ENCODE measurements around the gene SPOUT1. TPM values are rescaled to one million over a fixed set of nuclear protein-coding genes. Genes with fewer than 3 reads are reported as not detected.
"Not testable (repeated sequence)": the region's sequence is repeated elsewhere in the genome, so short reads cannot be mapped to it uniquely, and the experiment has no call there.

Gene SPOUT1, protein sequence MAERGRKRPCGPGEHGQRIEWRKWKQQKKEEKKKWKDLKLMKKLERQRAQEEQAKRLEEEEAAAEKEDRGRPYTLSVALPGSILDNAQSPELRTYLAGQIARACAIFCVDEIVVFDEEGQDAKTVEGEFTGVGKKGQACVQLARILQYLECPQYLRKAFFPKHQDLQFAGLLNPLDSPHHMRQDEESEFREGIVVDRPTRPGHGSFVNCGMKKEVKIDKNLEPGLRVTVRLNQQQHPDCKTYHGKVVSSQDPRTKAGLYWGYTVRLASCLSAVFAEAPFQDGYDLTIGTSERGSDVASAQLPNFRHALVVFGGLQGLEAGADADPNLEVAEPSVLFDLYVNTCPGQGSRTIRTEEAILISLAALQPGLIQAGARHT
- total RNA-seq (2014; rRNA removed; shearing (Covaris generic)) = 16.7 and 39.2 TPM in 2 replicates

DNA sequence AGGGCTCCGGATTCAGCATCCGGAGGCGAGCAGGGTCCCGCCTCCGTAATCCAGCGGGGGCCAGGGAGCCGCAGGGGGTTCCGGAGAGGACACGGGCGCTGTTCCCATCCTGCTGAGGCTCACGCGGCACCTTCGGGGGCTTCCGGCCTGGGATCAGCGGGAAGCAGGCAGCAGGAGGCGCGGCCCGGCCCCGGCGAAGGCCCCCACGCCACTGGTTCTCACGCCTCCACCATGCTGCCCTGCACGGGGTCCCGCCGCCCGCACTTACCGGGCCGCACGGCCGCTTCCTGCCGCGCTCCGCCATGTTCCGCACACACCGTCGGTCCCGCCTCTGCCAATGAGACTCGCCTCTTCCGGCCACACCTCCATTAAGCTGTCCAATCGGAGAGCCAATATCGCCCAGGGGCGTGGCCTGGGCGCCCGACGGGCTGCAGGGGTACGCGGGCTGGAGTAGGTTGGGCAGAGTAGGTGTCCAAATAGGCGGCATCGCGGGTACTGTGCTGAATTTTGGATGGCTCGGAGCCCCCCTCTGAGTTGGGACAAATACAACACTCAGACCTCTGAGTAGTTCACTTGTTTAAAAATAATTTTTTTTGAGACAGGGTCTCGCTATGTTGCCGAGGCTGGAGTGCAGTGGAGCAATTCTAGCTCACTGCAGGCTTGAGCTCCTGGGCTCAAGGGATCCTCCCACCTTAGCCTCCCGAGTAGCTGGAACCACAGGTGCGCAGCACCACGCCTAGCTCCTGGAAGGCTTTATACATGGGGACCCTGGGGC, at the start of gene SPOUT1:
TSS of gene SPOUT1 (minus strand) at position 318 of the 775 bp plus-strand sequence. CDS start at position 304, 14 bp downstream.
- peak; percentile 87 for DNase-seq (ENCODE audit: low spot score)

DNA sequence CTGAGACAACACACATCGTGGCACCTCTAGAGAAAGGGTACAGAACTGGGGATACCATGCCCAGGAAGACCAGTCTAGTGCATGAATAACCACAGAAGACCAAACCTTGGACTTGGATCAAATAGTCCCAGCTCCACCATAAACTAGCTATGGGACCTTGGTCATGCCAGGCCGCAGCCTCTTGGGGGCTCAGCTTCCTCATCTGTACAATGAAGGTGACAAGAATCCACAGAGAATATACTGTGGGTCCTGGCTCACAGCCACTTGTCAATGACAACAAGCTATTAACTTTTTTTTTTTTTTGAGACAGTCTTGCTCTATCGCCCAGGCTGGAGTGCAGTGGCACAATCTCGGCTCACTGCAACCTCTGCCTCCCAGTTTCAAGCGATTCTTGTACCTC, 48.3 kb upstream of the SPOUT1 start:
- DNase-seq (ENCODE audit: low spot score) = no peak

DNA sequence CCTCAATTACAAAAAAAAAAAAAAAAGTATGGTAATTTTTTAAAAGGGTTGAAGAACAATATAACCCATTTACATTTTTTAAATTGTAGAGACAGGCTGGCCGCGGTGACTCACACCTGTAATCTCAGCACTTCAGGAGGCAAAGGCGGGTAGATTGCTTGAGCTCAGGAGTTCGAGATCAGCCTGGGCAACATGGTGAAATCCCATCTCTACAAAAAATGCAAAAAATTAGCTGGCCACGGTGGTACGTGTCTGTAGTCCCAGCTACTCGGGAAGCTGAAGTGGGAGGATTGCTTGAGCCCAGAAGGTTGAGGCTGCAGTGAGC, 41.3 kb upstream of the SPOUT1 start:
- DNase-seq (ENCODE audit: low spot score) = not testable (repeated sequence)

DNA sequence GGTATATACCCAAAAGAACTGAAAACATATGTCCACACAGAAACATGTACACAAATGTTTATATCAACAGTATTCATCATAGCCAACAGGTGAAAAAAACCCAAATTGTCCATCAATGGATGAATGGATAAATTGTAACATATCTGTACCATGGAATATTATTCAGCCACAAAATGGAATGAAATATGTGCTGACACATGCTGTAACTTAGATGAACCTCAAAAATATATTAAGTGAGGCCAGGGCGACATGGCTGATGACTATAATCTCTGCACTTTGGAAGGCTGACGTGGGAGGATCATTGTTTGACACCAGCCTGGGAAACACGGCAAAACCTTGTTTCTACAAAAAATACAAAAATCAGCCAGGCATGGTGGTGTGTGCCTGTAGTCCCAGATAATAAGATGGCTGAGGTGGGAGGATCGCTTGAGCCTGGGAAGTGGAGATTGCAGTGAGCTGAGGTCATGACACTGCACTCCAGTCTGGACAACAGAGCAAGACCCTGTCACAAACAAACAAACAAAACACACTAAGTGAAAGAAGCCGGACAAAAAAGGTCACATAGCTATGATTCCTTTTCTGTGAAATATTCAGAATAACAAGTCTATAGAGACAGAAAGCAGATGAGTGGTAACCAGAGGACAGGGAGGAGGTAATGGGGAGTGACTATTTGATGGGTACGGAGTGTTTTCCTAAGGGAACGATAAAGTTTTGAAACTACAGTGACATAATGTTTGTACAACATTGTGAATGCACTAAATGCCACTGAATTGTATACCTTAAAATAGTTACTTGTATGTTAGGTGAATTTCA, 40.7 kb upstream of the SPOUT1 start:
- no peak for DNase-seq (ENCODE audit: low spot score)

DNA sequence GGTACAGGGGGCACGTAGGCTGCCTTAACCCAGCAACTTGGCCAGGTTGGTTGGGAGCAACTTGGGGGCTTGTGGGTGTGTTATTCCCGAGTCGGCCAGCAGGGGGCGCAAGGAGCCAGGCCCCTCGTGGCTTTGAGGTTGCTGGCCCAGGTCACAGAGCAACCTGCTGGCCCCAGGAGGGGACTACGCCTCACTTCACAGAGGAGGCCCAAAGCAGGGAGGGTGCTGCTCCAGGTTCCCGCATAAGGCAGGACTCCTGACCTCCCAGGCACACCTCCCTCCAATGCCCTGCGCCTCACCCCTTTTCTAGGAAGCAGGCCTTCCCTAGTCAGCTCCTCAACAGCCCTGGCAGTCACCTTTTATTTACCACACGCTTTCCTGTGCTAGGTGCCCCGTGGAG, 34.1 kb upstream of the SPOUT1 start:
- DNase-seq (ENCODE audit: low spot score) = peak; percentile 42

DNA sequence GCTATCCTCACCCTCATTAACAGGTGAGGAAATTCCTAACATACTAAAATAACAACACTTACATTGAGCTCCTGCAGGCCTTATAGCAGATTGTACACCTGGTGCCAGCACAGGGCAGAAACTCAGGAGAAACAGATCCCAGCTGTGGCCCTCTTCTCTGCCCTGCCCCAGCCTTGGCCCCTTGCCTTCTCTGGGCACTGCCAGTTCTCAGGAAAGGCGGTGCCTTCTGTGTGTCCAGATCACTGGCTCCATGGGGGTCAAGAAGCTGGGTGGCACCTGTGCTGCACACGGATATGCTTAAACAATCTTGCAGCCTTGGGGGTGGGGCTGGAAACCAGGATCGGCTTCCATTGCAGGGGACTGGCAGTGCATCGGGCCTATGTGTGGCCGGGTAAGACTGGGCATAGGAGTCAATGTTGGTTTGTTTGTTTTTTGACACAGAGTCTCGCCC, 32.8 kb upstream of the SPOUT1 start:
- DNase-seq (ENCODE audit: low spot score) = no peak

DNA sequence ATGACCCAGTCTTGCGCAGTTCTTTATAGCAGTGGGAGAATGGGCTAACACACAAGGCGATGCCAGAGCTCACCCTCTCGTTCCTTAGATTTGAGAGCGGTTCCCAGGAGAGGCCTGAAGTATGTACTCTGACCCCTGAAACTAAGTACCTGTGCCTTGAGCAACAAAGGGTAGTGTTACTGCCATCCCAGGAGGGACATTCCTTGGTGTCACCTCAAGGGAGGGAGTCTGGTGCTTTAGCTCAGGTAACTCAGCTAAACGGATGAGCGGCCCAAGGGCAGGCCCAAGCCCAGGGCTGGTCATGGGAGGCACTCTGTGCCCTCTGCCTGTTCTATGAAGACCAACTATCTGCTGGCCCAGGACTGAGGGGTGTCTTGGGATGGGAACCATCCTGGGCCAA, 31.9 kb upstream of the SPOUT1 start:
- DNase-seq (ENCODE audit: low spot score) = no peak

DNA sequence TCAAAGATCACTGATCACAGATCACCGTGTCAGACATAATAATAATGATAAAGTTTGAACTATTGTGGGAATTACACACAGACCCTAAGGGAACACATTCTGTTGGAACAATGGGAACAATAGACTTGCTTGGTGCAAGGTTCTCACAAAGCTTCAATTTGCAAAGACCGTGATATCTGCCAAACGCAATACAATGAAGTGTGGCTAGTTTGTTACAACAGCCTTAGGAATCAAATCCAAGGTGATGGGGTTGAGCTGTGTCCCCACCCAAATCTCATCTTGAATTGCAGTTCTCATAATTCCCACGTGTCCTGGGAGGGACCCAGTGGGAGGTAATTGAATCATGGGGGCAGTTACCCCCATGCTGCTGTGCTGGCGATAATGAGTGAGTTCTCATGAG, 31.3 kb upstream of the SPOUT1 start:
- no peak for DNase-seq (ENCODE audit: low spot score)

DNA sequence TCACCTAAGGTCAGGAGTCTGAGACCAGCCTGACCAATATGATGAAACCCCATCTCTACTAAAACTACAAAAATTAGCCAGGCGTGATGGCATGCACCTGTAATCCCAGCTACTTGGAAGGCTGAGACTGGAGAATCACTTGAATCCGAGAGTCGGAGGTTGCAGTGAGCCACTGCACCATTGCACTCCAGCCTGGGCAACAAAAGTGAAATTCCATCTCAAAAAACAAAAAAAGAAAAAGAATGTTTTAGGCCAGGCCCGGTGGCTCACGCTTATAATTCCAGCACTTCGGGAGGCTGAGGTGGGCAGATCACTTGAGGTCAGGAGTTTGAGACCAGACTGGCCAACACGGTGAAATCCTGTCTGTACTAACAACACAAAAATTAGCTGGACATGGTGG, 28.9 kb upstream of the SPOUT1 start:
- DNase-seq (ENCODE audit: low spot score) = not testable (repeated sequence)

DNA sequence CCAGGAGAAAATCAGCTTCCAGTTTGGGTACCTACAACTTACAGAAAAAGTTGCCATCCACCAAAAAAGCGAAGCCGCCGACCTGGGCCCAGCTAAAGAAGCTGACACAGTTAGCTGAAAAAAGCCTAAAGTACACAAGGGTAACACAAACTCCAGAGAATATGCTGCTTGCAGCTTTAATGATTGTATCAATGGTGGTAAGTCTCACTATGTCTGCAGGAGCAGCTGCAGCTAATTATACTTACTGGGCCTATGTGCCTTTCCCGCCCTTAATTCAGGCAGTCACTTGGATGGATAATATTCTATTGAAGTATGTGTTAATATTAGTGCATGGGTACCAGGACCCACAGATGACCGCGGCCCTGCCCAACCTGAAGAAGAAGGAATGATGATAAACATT, 24.9 kb upstream of the SPOUT1 start:
- DNase-seq (ENCODE audit: low spot score) = not testable (repeated sequence)

DNA sequence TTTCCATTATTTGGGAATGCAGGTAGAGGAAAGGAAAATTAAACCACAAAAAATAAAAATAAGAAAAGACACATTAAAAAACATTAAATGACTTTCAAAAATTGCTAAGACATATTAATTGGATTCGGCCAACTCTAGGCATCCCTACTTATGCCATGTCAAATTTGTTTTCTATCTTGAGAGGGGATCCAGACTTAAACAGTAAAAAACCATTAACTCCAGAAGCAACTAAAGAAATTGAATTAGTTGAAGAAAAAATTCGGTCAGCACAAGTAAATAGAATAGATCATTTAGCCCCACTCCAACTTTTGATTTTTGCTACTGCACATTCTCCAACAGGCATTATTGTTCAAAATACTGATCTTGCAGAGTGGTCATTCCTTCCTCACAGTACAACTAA, 23.1 kb upstream of the SPOUT1 start:
- DNase-seq (ENCODE audit: low spot score) = not testable (repeated sequence)

DNA sequence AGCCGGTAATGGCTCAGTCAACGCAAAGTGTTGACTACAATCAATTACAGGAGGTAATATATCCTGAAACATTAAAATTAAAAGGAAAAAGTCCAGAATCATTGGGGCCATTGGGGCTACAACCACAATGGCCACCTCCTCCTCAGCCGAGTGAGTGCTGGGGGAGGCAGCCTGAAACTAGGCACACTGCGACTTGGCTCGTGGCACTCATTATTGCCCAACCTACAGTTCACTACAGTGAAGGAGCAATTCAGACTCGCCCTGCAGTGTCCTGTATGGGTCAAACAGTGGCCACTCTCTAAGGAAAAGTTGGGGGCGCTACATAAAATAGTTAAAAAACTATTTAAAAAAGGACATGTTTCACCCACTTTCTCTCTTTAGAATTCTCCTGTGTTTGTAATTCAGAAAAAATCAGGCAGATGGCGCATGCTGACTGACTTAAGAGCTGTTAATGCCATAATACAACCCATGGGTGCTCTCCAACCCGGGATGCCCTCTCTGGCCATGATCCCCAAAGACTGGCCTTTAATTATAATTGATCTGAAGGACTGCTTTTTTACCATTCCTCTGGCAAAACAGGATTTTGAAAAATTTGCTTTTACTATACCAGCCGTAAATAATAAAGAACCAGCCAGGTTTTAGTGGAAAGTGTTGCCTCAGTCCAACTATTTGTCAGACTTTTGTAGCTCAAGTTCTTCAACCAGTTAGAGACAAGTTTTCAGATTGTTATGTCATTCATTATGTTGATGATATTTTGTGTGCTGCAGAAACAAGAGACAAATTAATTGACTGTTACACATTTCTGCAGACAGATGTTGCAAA, 22.4 kb upstream of the SPOUT1 start:
- DNase-seq (ENCODE audit: low spot score) = not testable (repeated sequence)

DNA sequence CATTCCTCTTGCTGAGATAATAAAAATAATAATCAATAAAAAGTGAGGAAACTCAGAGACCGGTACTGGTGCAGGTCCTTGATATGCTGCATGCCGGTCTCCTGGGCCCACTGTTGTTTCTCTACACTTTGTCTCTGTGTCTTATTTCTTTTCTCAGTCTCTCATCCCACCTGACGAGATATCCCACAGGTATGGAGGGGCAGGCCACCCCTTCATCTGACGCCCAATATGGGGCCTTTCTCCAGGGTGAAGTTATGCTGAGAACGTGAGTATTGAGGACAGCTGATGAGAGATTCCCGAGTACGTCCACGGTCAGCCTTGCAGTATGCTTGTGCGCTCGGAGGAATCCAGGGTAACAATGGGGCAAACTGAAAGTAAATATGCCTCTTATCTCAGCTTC, 21.4 kb upstream of the SPOUT1 start:
- DNase-seq (ENCODE audit: low spot score) = not testable (repeated sequence)

DNA sequence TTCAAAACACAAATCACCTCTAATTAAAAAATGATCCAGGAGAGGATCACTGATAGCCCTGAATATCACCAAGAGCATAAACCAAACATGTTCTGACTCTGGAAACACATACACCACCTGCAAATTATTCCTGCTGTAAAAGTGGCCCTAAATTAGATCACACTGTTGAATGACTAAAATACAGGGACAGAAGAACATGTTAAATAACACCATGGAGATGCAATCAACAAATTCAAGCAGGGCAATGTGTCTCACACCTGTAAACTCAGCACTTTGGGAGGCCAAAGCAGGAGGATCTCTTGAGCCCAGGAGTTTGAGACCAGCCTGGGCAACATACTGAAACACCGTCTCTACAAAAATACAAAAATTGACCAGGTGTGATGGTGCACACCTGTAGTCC, 18.2 kb upstream of the SPOUT1 start:
- DNase-seq (ENCODE audit: low spot score) = no peak

DNA sequence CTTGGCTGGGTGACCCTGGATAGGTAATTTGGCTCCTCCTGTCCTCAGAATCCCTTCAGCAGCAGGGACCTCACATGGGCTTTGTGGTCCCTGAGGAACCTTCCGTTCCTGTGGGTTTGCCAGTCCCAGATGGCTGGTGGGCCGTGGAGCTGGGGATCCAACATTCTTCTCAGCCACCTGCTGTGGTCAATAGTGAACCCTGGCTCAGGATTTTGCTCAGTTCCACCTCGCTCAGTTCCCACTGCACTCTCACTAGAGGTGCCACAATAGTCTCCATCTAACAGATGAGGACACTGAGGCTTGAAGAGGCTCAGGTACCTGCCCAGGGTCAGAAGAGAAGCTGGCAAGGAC, 17.1 kb upstream of the SPOUT1 start:
- no peak for DNase-seq (ENCODE audit: low spot score)

DNA sequence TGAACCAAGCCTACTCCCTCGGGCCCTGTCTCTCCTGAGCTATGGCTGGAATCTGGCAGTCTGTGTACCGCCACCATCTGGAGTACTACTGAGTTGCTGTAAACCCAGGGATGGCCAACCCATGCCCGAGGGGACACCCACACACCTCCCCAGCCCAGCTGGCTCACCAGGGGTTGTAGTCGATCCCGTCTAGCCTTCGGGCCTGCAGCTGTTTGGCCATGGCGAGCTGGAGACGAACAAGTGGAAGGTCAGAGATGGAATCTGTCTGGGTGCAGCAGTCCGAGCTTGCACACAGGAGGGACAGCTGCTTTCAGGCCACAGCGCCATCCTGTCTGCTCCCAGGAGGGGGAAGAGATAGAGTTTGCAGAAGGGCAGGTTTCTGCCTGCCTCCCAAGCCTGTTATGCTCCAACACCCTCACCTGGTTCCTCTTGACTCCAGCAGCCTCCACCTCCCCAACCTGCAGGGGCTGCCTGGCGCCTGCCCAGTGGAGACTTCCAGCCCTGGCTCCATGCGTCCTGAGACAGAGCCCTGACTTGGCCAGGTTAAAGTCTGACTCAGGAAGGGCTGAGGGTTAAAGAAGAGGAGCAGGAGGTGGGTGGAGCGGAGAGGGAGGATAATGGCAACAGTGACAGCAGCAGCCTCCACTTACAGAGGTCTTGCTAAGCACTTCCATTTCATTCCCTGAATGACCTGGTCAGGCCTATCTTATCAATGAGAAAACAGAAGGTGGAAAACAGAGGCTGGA, 15.8 kb upstream of the SPOUT1 start:
- DNase-seq (ENCODE audit: low spot score) = no peak

DNA sequence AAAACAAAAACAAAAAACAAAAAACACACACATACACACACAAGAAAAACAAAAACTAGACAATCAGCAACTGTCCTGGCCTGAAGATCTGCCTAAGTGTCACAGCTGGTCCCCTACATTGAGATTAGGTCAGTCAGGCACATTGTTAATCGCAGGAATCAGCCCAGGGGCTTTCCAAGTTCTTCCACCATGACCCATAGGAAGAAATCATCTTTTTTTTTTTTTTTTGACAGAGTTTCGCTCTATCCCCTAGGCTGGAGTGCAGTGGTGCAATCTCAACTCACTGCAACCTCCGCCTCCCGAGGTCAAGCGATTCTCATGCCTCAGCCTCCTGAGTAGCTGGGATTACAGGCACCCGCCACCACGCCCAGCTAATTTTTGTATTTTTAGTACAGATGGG, 13.6 kb upstream of the SPOUT1 start:
- DNase-seq (ENCODE audit: low spot score) = not testable (repeated sequence)

DNA sequence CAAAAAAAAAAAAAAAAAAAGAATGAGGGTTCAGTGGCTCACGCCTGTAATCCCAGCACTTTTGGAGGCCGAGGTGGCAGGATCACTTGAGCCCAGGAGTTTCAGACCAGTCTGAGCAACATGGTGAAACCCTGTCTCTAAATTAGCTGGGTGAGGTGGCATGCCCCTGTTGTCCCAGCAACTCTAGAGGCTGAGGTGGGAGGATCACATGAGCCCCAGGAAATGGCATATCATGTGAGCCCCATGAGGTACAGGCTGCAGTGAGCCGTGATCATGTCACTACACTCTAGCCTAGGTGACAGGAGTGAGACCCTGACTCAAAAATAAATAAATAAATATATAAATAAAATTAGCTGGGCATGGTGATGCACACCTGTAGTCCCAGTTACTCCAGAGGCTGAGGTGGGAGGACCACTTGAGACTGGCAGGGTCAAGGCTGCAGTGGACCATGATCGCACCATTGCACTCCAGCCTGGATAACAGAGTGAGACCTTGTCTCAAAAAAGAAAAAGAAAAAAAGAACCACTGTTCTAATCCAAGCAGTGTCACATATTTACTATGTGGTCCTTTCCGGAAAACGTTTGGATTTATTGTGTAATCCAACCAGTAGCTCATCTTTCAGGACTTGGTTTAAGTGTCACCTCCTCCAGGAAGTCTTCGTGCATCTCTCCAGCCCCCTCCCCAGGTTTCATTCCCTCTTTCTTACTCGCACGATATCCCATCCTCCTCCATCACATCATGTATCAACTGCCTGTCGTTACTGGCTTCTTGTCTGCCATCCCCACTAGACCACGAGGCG, 12.3 kb upstream of the SPOUT1 start:
- no peak for DNase-seq (ENCODE audit: low spot score)

DNA sequence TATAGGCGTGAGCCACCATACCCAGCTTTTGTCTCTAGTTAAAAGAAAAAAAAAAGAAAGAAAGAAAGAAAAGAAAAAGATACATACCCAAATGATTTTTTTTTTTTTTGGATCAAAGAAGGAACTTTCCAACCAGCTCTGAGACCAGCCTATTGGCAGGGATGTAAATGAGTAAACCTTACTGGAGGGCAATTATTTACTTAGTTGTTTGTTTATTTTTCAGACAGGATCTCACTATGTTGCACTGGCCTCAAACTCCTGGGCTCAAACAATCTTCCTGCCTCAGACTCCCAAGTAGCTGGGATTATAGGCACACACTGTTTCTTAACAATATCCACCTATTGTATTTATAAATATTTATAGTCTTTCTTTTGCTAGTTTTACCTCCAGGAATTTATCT, 10.9 kb upstream of the SPOUT1 start:
- DNase-seq (ENCODE audit: low spot score) = no peak

DNA sequence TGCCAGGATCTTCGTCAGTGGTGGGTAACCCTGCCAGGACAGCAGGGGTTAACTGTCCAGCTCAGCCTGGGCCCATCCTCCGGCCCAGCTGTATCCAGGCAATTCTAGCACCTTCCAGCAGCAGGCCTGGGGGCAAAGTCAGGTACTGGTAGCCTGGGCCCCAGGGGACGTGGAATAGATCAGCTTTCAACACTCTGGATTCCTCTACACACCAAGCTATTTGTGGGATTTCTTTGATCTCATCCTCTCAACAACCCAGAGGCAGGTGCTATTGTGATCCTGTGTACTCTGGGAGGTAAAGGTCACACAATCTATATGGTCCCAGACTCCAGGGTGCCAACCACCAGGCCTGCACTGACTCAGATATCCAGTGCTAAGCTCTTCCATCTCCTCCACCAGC, 8.7 kb upstream of the SPOUT1 start:
- no peak for DNase-seq (ENCODE audit: low spot score)

All from H4 (cell line).